Measurements from ENCODE around the gene ZNF862.

- TF ChIP-seq ZNF572 (CRISPR knock-in tag; IDR thresholded peaks at IDR 0.05) (no peak), SRSF9 (IDR thresholded peaks at IDR 0.05; ENCODE audit: borderline replicate concordance, insufficient read depth, low read depth, low read length, poor library complexity, severe bottlenecking) (no peak), FOXK1 (CRISPR knock-in tag; IDR thresholded peaks at IDR 0.05; ENCODE audit: borderline replicate concordance, low read depth) (no peak), ZNF33A (CRISPR knock-in tag; IDR thresholded peaks at IDR 0.05; ENCODE audit: borderline replicate concordance) (no peak), ZKSCAN1 (IDR thresholded peaks at IDR 0.05; ENCODE audit: low read length) (no peak), LRRFIP1 (CRISPR knock-in tag; conservative IDR thresholded peaks at IDR 0.05) (no peak), FOXM1 (CRISPR knock-in tag; IDR thresholded peaks at IDR 0.05) (no peak), MAFK (conservative IDR thresholded peaks at IDR 0.05 in 1 of 2, IDR thresholded peaks at IDR 0.05 in 1 of 2; ENCODE audit: low read length in 2 of 2) (no peak), PAX8 (CRISPR knock-in tag; IDR thresholded peaks at IDR 0.05; ENCODE audit: borderline replicate concordance) (no peak), ATF5 (CRISPR knock-in tag; IDR thresholded peaks at IDR 0.05; ENCODE audit: low read depth) (no peak), MYC (CRISPR knock-in tag; IDR thresholded peaks at IDR 0.05; ENCODE audit: borderline replicate concordance) (no peak)
These were observed 34.6 kb upstream of the ZNF862 start for GRCh38 chr7:149803551-149804074.
